Body of pancreas (tissue), 4 donors: ENCODE measurements around the gene GALNT14.

Source experiments
- POLR2A ChIP-seq, 3 donors: fragments of 450-650 bp; IDR thresholded peaks; one replicate each; pipeline ENCODE4 v1.6.1; 2016; ENCODE audit warnings: antibody characterized with exemption in 3 of 3, mild to moderate bottlenecking in 2 of 3
- TF ChIP-seq, protein P1 (sequence below), 7 experiments: fragments of 450-650 bp in 4 of 7; fragments of 200-600 bp in 3 of 7; sonication (generic) in 3 of 7; IDR thresholded peaks; one replicate each; pipeline ENCODE4 v1.5.1; 2016 to 2019; ENCODE audit warnings: antibody characterized with exemption in 7 of 7

DNA sequence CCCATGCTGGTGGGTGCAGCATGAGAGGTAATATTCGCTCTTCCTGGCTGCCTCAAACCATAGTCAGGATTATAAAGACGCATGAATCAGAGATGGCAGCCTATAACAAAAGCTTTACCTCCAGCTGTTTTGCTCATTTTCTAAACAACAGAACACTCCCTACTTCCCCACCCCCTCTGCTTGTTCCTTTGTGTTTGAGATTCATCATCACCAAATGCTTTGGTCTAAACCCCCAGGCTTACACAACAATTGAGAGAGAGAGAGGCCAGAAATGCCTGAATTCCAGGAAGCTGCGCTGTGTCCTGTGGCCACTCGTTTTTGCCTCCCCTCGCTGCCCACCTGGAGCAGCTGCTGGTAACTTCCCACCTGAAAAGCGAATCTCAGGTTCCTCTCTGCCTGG, 252.2 kb downstream of the GALNT14 start:
- TF ChIP-seq, protein P1, sequence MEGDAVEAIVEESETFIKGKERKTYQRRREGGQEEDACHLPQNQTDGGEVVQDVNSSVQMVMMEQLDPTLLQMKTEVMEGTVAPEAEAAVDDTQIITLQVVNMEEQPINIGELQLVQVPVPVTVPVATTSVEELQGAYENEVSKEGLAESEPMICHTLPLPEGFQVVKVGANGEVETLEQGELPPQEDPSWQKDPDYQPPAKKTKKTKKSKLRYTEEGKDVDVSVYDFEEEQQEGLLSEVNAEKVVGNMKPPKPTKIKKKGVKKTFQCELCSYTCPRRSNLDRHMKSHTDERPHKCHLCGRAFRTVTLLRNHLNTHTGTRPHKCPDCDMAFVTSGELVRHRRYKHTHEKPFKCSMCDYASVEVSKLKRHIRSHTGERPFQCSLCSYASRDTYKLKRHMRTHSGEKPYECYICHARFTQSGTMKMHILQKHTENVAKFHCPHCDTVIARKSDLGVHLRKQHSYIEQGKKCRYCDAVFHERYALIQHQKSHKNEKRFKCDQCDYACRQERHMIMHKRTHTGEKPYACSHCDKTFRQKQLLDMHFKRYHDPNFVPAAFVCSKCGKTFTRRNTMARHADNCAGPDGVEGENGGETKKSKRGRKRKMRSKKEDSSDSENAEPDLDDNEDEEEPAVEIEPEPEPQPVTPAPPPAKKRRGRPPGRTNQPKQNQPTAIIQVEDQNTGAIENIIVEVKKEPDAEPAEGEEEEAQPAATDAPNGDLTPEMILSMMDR (IDR thresholded peaks at IDR 0.05): no peak
- no peak for TF ChIP-seq POLR2A (IDR thresholded peaks at IDR 0.05)
